ENCODE data around the gene TRDN.
"Not testable (repeated sequence)": the region's sequence is repeated elsewhere in the genome, so short reads cannot be mapped to it uniquely, and the experiment has no call there.

Gene TRDN

GRCh38 chr6:123233336-123233735, 403.4 kb downstream of the TRDN start:
- DNase-seq, result no peak

DNA sequence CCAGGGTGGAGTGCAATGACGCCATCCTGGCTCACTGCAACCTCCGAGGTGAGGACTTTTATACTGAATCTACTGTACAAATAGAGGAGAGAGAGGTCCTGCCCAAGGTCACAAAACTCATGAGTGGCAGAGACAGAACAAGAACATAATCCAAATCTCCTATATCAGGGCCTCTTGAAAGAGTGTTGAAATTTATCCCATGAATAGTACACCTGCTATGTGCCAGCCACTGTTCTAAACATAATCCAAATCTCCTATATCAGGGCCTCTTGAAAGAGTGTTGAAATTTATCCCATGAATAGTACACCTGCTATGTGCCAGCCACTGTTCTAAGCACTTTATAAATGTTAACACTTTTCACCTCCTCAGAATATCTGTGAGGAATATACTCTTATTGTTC, 409.0 kb downstream of the TRDN start:
- DNase-seq, result not testable (repeated sequence)

DNA sequence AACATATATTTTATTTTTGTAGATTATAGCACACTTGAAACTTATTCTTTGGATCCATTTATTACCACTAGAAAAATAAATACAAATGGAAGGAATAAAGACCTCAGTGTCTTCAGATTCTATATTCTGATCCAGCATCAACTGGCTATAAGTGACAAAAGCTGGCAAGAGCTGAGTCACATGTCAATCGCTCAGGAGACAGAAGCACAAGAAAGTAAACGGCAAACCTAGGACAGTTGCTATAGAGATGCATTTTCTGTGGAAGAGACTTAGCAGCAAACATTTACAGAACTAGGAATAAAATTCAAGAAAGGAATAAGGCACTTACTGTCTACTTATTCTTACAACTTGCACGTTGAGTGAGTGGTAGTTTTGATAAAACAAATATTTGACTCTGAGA, 410.4 kb downstream of the TRDN start:
- DNase-seq, result no peak

GRCh38 chr6:123224077-123224476, 412.7 kb downstream of the TRDN start:
- no peak for DNase-seq

DNA sequence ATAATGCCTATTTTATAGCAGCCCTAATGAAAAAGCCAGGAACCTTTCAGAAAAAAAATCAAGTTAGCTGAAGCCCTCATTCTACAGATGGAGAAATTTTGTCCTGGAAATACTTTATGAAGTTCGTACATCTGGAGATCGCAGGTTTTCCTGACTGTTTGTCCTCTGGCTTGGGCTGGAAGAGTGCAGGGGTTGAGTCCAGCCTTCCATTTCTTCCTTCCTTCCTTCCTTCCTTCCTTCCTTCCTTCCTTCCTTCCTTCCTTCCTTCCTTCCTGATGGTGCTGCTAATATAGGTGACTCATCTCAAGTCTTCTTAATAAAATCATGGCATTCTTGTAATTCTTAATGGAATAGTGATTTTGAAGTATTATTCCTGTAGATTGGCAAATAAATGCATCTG, 413.3 kb downstream of the TRDN start:
- DNase-seq, result no peak

- no peak for DNase-seq
Measured at GRCh38 chr6:123215211-123215610, 421.5 kb downstream of the TRDN start.

DNA sequence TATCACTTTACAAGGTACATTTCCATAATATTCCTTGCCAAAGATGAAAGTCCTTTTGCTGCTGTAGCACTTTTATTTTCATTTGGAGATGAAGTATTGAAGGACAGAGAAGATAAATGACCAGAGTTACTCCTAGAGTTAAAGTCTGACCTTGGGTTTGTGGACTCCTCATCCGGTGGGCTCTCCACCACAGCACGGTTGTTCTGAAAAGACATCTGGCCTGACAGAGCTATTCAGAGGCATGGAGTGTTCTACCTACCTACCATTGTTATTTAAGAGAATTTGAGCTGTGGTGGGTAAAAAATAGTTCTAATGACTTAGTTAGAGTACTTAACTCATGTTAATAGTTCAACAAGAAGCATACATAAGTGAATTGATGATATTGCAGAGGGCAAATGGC, 422.3 kb downstream of the TRDN start:
- no peak for DNase-seq

GRCh38 chr6:123213921-123214320, 422.8 kb downstream of the TRDN start:
- no peak for DNase-seq

GRCh38 chr6:123211777-123212545, 424.8 kb downstream of the TRDN start:
- DNase-seq, result no peak

GRCh38 chr6:123210645-123211044, 426.1 kb downstream of the TRDN start:
- DNase-seq, result no peak

DNA sequence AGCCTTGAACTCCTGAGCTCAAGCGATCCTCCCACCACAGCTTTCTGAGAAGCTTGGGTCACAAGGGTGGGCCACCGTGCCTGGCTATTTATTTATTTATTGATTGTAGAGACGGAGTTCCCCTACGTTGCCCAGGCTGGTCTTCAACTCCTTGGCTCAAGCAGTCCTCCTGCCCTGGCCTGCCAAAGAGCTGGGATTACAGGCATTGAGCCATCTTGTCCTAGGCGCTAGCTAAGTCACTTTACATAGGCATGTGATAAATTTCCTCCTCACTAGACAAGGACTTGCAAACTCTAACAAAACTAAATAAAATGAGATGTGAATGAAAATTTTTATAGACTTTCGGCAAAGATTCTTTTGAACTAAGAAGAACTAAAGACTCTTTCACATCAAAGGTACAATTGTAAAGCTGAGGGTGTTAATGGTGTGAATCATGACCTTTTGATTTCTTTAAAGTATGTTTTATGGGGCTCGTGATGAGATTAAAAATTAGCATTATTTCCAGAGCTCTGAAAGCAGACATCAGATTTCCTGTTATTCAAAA, 428.7 kb downstream of the TRDN start:
- DNase-seq, result no peak

GRCh38 chr6:123203928-123204327, 432.8 kb downstream of the TRDN start:
- no peak for DNase-seq

DNA sequence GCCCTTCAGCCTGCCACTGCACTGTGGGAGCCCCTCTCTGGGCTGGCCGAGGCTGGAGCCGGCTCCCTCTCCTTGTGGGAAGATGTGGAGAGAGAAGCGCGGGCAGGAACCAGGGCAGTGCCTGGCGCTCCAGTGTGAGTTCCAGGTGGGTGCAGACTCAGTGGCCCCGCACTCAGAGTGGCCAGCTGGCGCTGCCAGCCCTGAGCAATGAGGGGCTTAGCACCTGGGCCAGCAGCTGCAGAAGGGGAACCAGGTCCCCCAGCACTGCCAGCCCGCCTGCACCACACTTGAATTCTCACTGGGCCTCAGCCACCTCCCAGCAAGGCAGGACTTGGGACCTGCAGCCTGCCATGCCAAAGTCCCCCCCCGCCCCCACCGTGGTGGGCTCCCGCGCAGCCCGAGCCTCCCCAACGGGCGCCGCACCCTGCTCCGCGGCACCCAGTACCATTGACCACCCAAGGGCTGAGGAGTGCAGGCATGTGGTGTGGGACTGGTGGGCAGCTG, 434.8 kb downstream of the TRDN start:
- DNase-seq, result no peak

- no peak for DNase-seq
Measured at GRCh38 chr6:123193298-123193697, 443.5 kb downstream of the TRDN start.

- DNase-seq, result no peak
Measured at GRCh38 chr6:123189816-123190215, 446.9 kb downstream of the TRDN start.

DNA sequence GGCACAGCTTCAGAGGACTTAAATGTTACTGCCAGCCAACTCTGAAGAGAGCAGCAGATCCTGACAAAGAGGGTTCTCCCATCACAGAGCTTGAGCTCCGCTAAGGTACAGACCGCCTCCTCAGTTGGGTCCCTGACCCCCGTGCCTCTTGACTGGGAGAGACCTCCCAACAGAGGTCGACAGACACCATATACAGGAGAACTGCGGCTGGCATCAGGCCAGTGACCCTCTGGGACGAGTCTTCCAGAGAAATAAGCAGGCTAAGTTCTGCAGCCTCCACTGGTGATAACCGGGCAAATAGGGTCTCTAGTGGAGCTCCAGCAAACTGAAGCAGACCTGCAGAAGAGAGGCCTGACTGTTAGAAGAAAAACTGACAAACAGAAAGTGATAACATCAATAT, 453.8 kb downstream of the TRDN start:
- no peak for DNase-seq

- DNase-seq, result no peak
Measured at GRCh38 chr6:123176706-123177105, 460.0 kb downstream of the TRDN start.

- no peak for DNase-seq
Measured at GRCh38 chr6:123171341-123172115, 465.2 kb downstream of the TRDN start.

- no peak for DNase-seq
Measured at GRCh38 chr6:123169774-123170095, 467.0 kb downstream of the TRDN start.

DNA sequence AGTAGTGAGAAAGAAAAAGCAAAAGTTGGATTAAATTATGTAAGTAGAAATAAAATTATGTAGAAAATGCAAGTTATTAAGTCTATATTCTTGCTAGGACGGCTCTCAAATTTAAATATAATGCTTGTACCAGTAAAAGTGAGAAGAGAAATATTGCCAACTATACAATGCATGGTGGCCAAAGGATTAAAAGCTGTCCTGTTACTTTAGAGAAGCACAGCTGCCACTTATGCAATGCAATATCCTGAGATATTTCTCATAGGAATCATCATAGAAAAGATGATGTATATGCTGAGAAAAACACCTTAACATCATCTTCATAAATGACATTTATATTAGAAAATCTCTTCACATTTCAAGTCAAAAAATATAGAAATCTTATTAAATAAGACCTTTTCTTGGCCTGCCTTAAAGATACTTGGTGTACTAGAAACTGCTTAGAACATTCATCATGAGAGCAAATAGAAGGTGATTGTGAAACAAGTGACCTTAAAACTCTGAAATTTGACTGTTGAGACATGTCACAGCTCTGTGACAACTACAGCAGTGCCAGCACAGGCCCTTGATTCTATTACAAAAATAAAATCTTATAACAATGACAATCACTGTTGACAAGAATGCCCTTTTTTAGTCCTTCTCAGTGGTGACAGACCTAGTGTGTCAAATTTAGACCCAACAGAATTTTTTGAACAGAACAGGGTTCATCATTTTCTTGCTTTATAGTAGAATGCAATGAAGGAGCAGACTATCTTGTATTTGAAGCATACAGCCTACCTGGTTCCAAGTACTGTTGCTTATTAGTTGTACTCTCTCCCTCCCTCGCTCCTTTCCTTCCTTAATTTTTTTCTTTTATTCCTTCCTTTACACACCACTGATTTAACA, 467.6 kb downstream of the TRDN start:
- DNase-seq, result no peak

- DNase-seq, result no peak
Measured at GRCh38 chr6:123168466-123168865, 468.3 kb downstream of the TRDN start.
